H1 (cell line): ENCODE results near the gene TNFSF15. TPM values are rescaled to one million over a fixed set of nuclear protein-coding genes. Genes with fewer than 3 reads are reported as not detected.

ENCODE experiments used
- CTCF ChIA-PET: fragments of 300-600 bp; sonication (Branson Sonifier 250); formaldehyde crosslinking; loops from one replicate; lab custom pipeline; 2021; ENCODE audit not compliant: partially characterized antibody; lab: Charles Lee
- POLR2A ChIA-PET: fragments of 300-600 bp; sonication (Branson Sonifier 250); formaldehyde crosslinking; loops from one replicate; lab custom pipeline; 2021; ENCODE audit warnings: inconsistent platforms; ENCODE audit not compliant: partially characterized antibody; lab: Charles Lee
- DNase-seq, 2 experiments: peaks; one replicate each; pipeline versions ENCODE4 v3.0.0 to v3.0.0-alpha.2; 2010 to 2022; ENCODE audit warnings: low spot score in 2 of 2, low read depth in 1 of 2, mixed read lengths in 1 of 2
- FAIRE-seq: peaks from 2 replicates; lab custom pipeline; 2011; peaks lifted over from hg19 to GRCh38; lab: Jason Lieb, UNC
- H2AFZ ChIP-seq: 2 replicates; pipeline ENCODE4 v1.8.1; 2012; ENCODE audit warnings: low read length, inconsistent platforms
- H2AK5ac ChIP-seq: 2 replicates; pipeline ENCODE4 v1.6.1; 2013; ENCODE audit warnings: low read depth, low read length
- H2BK120ac ChIP-seq: replicated peaks from 2 replicates; pipeline ENCODE3; 2013; ENCODE audit warnings: low read depth, low read length, inconsistent platforms
- H2BK12ac ChIP-seq: 2 replicates; pipeline ENCODE4 v1.6.1; 2013; ENCODE audit warnings: low read depth, low read length
- H2BK15ac ChIP-seq: 2 replicates; pipeline ENCODE4 v1.6.1; 2013; ENCODE audit warnings: low read length
- H2BK20ac ChIP-seq: 2 replicates; pipeline ENCODE4 v1.6.1; 2013; ENCODE audit warnings: low read length
- H2BK5ac ChIP-seq: 2 replicates; pipeline ENCODE4 v1.6.1; 2013; ENCODE audit warnings: low read depth, low read length
- H3K14ac ChIP-seq: 2 replicates; pipeline ENCODE4 v1.6.1; 2013; ENCODE audit warnings: inconsistent platforms; ENCODE audit not compliant: insufficient read length
- H3K18ac ChIP-seq: 2 replicates; pipeline ENCODE4 v1.6.1; 2013; ENCODE audit warnings: low read length; ENCODE audit errors: extremely low read depth
- H3K23ac ChIP-seq: 2 replicates; pipeline ENCODE4 v1.6.1; 2013; ENCODE audit warnings: inconsistent platforms; ENCODE audit not compliant: insufficient read length
- H3K23me2 ChIP-seq: 2 replicates; pipeline ENCODE4 v1.6.1; 2013; ENCODE audit warnings: low read depth, low read length
- H3K27ac ChIP-seq: 2 replicates; pipeline ENCODE4 v1.6.1; 2011; ENCODE audit warnings: low read depth, low read length, inconsistent platforms
- H3K27me3 ChIP-seq, 4 experiments: replicated peaks in 1 of 4; 1 replicate in 1 of 4; 2 replicates in 3 of 4; pipeline versions ENCODE4 v1.6.1 to v1.8.1; 2011 to 2013; ENCODE audit warnings: low read length in 3 of 4, mild to moderate bottlenecking in 3 of 4, inconsistent platforms in 2 of 4, mixed read lengths in 2 of 4, moderate library complexity in 1 of 4; ENCODE audit not compliant: control insufficient read depth in 3 of 4, insufficient read depth in 3 of 4; ENCODE audit errors: extremely low read depth in 1 of 4
- H3K36me3 ChIP-seq, 4 experiments: 2 replicates each; pipeline versions ENCODE4 v1.6.1 to v1.8.1; 2011 to 2013; ENCODE audit warnings: mild to moderate bottlenecking in 4 of 4, low read length in 3 of 4, moderate library complexity in 2 of 4, control low read depth in 1 of 4, inconsistent platforms in 1 of 4; ENCODE audit not compliant: insufficient read depth in 4 of 4, control insufficient read depth in 2 of 4
- H3K4ac ChIP-seq: replicated peaks from 2 replicates; pipeline ENCODE3; 2013; ENCODE audit warnings: low read length, low read depth, mixed read lengths, inconsistent platforms; ENCODE audit not compliant: insufficient read length
- H3K4me1 ChIP-seq, 4 experiments: replicated peaks in 1 of 4; 1 replicate in 1 of 4; 2 replicates in 3 of 4; pipeline versions ENCODE4 v1.6.1 to v1.8.1; 2011 to 2013; ENCODE audit warnings: low read length in 3 of 4, inconsistent platforms in 2 of 4, mixed read lengths in 1 of 4; ENCODE audit not compliant: insufficient read depth in 4 of 4, control insufficient read depth in 3 of 4
- H3K4me2 ChIP-seq, 2 experiments: 2 replicates each; pipeline versions ENCODE4 v1.6.1 to v1.8.1; 2011 to 2013; ENCODE audit warnings: low read depth in 2 of 2, low read length in 2 of 2, control low read depth in 1 of 2, inconsistent platforms in 1 of 2, mild to moderate bottlenecking in 1 of 2; ENCODE audit not compliant: insufficient read depth in 1 of 2
- H3K4me3 ChIP-seq, 4 experiments: fragments of 200-600, 300-600 bp in 1 of 4; sonication (generic), shearing (Covaris generic), sonication (Bioruptor Twin) in 1 of 4; 2 replicates each; pipeline versions ENCODE4 v1.5.1 to v1.8.1; 2011 to 2016; ENCODE audit warnings: low read length in 4 of 4, low read depth in 3 of 4, control low read depth in 2 of 4, inconsistent platforms in 2 of 4, mild to moderate bottlenecking in 2 of 4, mixed read lengths in 1 of 4, moderate library complexity in 1 of 4; ENCODE audit not compliant: insufficient read depth in 2 of 4; ENCODE audit errors: extremely low read depth in 1 of 4
- H3K56ac ChIP-seq: replicated peaks from 2 replicates; pipeline ENCODE3; 2013; ENCODE audit warnings: low read depth, mild to moderate bottlenecking, mixed read lengths, low read length, inconsistent platforms; ENCODE audit not compliant: insufficient read length
- H3K79me1 ChIP-seq: 2 replicates; pipeline ENCODE4 v1.6.1; 2013; ENCODE audit warnings: low read depth, low read length, control low read depth
- H3K79me2 ChIP-seq, 2 experiments: 2 replicates each; pipeline versions ENCODE4 v1.6.1 to v1.8.1; 2012 to 2013; ENCODE audit warnings: low read length in 2 of 2, mild to moderate bottlenecking in 2 of 2, inconsistent platforms in 1 of 2; ENCODE audit not compliant: insufficient read depth in 2 of 2, control insufficient read depth in 1 of 2
- H3K9ac ChIP-seq, 4 experiments: replicated peaks in 1 of 4; 1 replicate in 1 of 4; 2 replicates in 3 of 4; pipeline versions ENCODE4 v1.6.1 to v1.8.1; 2011 to 2013; ENCODE audit warnings: low read depth in 3 of 4, low read length in 3 of 4, control low read depth in 2 of 4, mild to moderate bottlenecking in 2 of 4, moderate library complexity in 2 of 4, inconsistent platforms in 1 of 4; ENCODE audit errors: extremely low read depth in 1 of 4
- H3K9me3 ChIP-seq, 2 experiments: 2 replicates each; pipeline versions ENCODE4 v1.6.1 to v1.8.1; 2012 to 2013; ENCODE audit warnings: mild to moderate bottlenecking in 2 of 2, moderate library complexity in 2 of 2, control low read depth in 1 of 2, inconsistent platforms in 1 of 2, low read depth in 1 of 2, low read length in 1 of 2, mixed read lengths in 1 of 2; ENCODE audit not compliant: insufficient read depth in 2 of 2
- H4K20me1 ChIP-seq, 2 experiments: replicated peaks in 1 of 2; 2 replicates each; pipeline versions ENCODE3 to v1.8.1; 2011 to 2013; ENCODE audit warnings: inconsistent platforms in 2 of 2, low read length in 2 of 2, mild to moderate bottlenecking in 1 of 2; ENCODE audit not compliant: insufficient read depth in 2 of 2, control insufficient read depth in 1 of 2
- H4K5ac ChIP-seq: 2 replicates; pipeline ENCODE4 v1.6.1; 2013; ENCODE audit warnings: low read length, low read depth, mixed read lengths, inconsistent platforms; ENCODE audit not compliant: insufficient read length
- H4K8ac ChIP-seq: 2 replicates; pipeline ENCODE4 v1.8.0; 2013; ENCODE audit warnings: mild to moderate bottlenecking, moderate library complexity, low read length, inconsistent platforms; ENCODE audit not compliant: insufficient read depth; ENCODE audit errors: extremely low read depth
- H4K91ac ChIP-seq: replicated peaks from 2 replicates; pipeline ENCODE3; 2013; ENCODE audit warnings: low read length, mixed read lengths, inconsistent platforms; ENCODE audit not compliant: insufficient read length
- ATF2 ChIP-seq: IDR thresholded peaks from 2 replicates; pipeline ENCODE4 v1.6.1; 2012; ENCODE audit warnings: low read length, inconsistent platforms
- ATF3 ChIP-seq: IDR thresholded peaks from 2 replicates; pipeline ENCODE4 v1.6.1; 2011; ENCODE audit warnings: low read depth, mild to moderate bottlenecking, low read length; ENCODE audit not compliant: insufficient read depth
- EGR1 ChIP-seq: IDR thresholded peaks from 2 replicates; pipeline ENCODE4 v1.6.1; 2011; ENCODE audit warnings: low read depth, low read length, borderline replicate concordance
- KDM4A ChIP-seq: IDR thresholded peaks from one replicate; pipeline ENCODE4 v1.7.1; 2012; ENCODE audit warnings: low read depth, mild to moderate bottlenecking, moderate library complexity, low read length, inconsistent platforms; ENCODE audit not compliant: severe bottlenecking
- NRF1 ChIP-seq: IDR thresholded peaks from 2 replicates; pipeline ENCODE4 v1.6.1; 2011; ENCODE audit warnings: mild to moderate bottlenecking, low read depth, low read length, improper control_type of control experiment
- WGBS, 2 experiments: shearing (Covaris generic) in 1 of 2; methylation state at CpG; one replicate each; pipeline versions ENCODE4 v1.1.6 to v1.1.7; 2013 to 2015; ENCODE audit warnings: low lambda C conversion rate in 2 of 2, mixed read lengths in 2 of 2, inconsistent platforms in 1 of 2, low coverage in 1 of 2, missing lambda C conversion rate in 1 of 2; ENCODE audit not compliant: insufficient replicate concordance in 2 of 2, insufficient coverage in 1 of 2, insufficient read length in 1 of 2; ENCODE audit errors: extremely low coverage in 1 of 2, missing lambda C conversion rate in 1 of 2; 5-methylcytosine and 5-hydroxymethylcytosine counted together
- polyA plus RNA-seq, 7 experiments: library from polyadenylated mRNA; depleted of rRNA in 3 of 7; stranded (reverse) in 5 of 7; unstranded in 2 of 7; fragments of >200 nt in 5 of 7; fragments of 200-250 nt in 2 of 7; gene quantifications; 1 replicate in 5 of 7; 2 replicates in 1 of 7; 4 replicates in 1 of 7; pipeline versions ENCODE4 v1.2.1 to v1.2.3, GENCODE V29; 2011 to 2013; ENCODE audit warnings: missing spikeins in 2 of 7, mixed read lengths in 2 of 7
- total RNA-seq: library from RNA; stranded (reverse); fragmentation: NEBNext Ultra II Directional; extraction: Animal tissue kit (Norgen Biotek cat#: 25700); gene quantifications from 2 replicates; pipeline ENCODE4 v1.2.1, GENCODE V29; 2021

Gene TNFSF15
- total and polyA plus RNA-seq, 2 of the 8 experiments (the other 6 are each of a cell fraction or from before 2014, with no cell fraction given), result 0.09 to 0.17 TPM

GRCh38 chr9:114743446-114743845 lies 62.4 kb downstream of the TNFSF15 start:
- no peaks in the 10 kb centered on the region for H3K27me3 ChIP-seq
- H3K23ac ChIP-seq, result no peak overlapping the region
- H4K5ac ChIP-seq, result no peak overlapping the region
- no peak overlapping the region for H2BK20ac ChIP-seq
- DNase-seq, result no peak
- POLR2A ChIA-PET, result interaction anchor here (0.6 kb wide), 1 partner anchor 355 kb away, joined by 3 read pairs; no protein-coding TSS in a partner anchor
- no peak for TF ChIP-seq NRF1
- TF ChIP-seq ATF2, result no peak
- TF ChIP-seq EGR1, result no peak
- TF ChIP-seq KDM4A, result no peak
- no peak for TF ChIP-seq ATF3
- TF ChIP-seq, all 59 proteins: peak for 0
- Histone ChIP-seq H3K36me3 (no peaks in the 10 kb centered on the region), H2BK5ac (no peak overlapping the region), H3K4me2 (no peak overlapping the region), H3K23me2 (no peaks in the 10 kb centered on the region), H3K4ac (no peak overlapping the region), H3K9me3 (no peaks in the 10 kb centered on the region), H3K4me1 (no peaks in the 10 kb centered on the region), H3K9ac (no peak overlapping the region), H3K27ac (no peak overlapping the region), H2AFZ (no peak overlapping the region), H3K56ac (no peak overlapping the region), H3K4me3 (no peak overlapping the region), H2BK15ac (no peak overlapping the region), H4K20me1 (no peaks in the 10 kb centered on the region), H3K18ac (no peak overlapping the region), H3K79me2 (no peaks in the 10 kb centered on the region), H4K91ac (no peak overlapping the region), H2BK12ac (no peak overlapping the region), H2BK120ac (no peak overlapping the region), H3K14ac (no peak overlapping the region), H2AK5ac (no peak overlapping the region), H4K8ac (no peak overlapping the region), H3K79me1 (no peaks in the 10 kb centered on the region)
- CTCF ChIA-PET, result interaction anchor here (0.6 to 14.7 kb wide), 7 partner anchors 12 to 271 kb away, joined by 3 to 269 read pairs (median 4); no protein-coding TSS in a partner anchor
- WGBS, 2 experiments, result 98% methylated on average over 3 of the region's 3 CpGs; no CpG with 5 or more reads in 1 of the 2 experiments
- FAIRE-seq, result no peak
